Endothelial cell of umbilical vein (primary cell): ENCODE results near the gene NXPH1.

Experiments used
- CTCF ChIP-seq, 2 donors: IDR thresholded peaks; 1 replicate in 1 of 2; 2 replicates in 1 of 2; pipeline ENCODE4 v1.5.1; 2011; ENCODE audit warnings: low read length in 2 of 2, mild to moderate bottlenecking in 2 of 2, moderate library complexity in 2 of 2, control low read depth in 1 of 2, inconsistent platforms in 1 of 2, low read depth in 1 of 2; ENCODE audit not compliant: insufficient read depth in 1 of 2; ENCODE audit errors: extremely low read depth in 1 of 2
- EZH2 ChIP-seq: IDR thresholded peaks from 2 replicates; pipeline ENCODE4 v1.6.1; 2012; ENCODE audit warnings: borderline replicate concordance, low read depth, mild to moderate bottlenecking, moderate library complexity, low read length, inconsistent platforms; ENCODE audit not compliant: severe bottlenecking
- FOS ChIP-seq: IDR thresholded peaks from 2 replicates; pipeline ENCODE4 v1.6.1; 2011; ENCODE audit warnings: mild to moderate bottlenecking, low read length, moderate library complexity, borderline replicate concordance; ENCODE audit not compliant: insufficient read depth
- GATA2 ChIP-seq: IDR thresholded peaks from 2 replicates; pipeline ENCODE4 v1.7.0; 2011; ENCODE audit warnings: low read depth, mild to moderate bottlenecking, moderate library complexity, mixed read lengths, low read length; ENCODE audit not compliant: insufficient read length, insufficient read depth
- JUN ChIP-seq: IDR thresholded peaks from 2 replicates; pipeline ENCODE4 v1.6.1; 2011; ENCODE audit warnings: borderline replicate concordance, low read depth; ENCODE audit not compliant: insufficient read length, insufficient read depth
- MAX ChIP-seq: IDR thresholded peaks from 2 replicates; pipeline ENCODE4 v1.6.1; 2011; ENCODE audit not compliant: insufficient read depth, insufficient read length
- MYC ChIP-seq: IDR thresholded peaks from one replicate; pipeline ENCODE4 v1.6.1; 2011; ENCODE audit warnings: mild to moderate bottlenecking, low read depth, low read length
- POLR2A ChIP-seq: IDR thresholded peaks from 2 replicates; pipeline ENCODE4 v1.6.1; 2012; ENCODE audit warnings: low read depth, mild to moderate bottlenecking, control low read depth, low read length
- POLR2AphosphoS5 ChIP-seq: IDR thresholded peaks from 2 replicates; pipeline ENCODE4 v1.6.1; 2012; ENCODE audit warnings: low read depth, mild to moderate bottlenecking, control low read depth, low read length, moderate library complexity; ENCODE audit not compliant: insufficient read depth

GRCh38 chr7:8778459-8778858 is 345.1 kb downstream of the NXPH1 start:
- TF ChIP-seq MAX (no peak), CTCF (IDR thresholded peaks at IDR 0.05; ENCODE audit: extremely low read depth in 1 of 2, insufficient read depth in 1 of 2, low read depth in 1 of 2, low read length in 2 of 2) (no peak), POLR2A (no peak), EZH2 (no peak), GATA2 (no peak), POLR2AphosphoS5 (no peak), JUN (no peak), MYC (no peak), FOS (no peak)
